Measurements from ENCODE around the gene TRAFD1.

Gene TRAFD1

GRCh38 chr12:112179916-112180315 is 54.6 kb downstream of the TRAFD1 start:
- no peak for DNase-seq

DNA sequence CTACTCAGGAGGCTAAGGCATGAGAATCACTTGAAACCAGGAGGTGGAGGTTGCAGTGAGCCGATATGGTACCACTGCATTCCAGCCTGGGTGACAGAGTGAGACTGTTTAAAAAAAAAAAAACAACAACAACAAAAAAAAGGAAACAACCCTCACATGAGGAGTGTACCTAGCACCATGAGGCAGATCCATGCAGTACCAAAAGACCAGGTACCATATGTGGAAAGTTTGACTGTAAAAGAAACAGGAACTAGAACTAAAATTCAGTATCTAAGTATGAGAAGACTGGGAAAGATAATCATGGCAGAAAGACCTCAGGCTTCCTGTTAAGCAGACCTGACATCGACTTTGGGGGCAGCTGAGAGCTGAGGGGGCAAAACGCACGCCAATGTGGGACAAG is 55.1 kb downstream of the TRAFD1 start:
- no peak for DNase-seq

DNA sequence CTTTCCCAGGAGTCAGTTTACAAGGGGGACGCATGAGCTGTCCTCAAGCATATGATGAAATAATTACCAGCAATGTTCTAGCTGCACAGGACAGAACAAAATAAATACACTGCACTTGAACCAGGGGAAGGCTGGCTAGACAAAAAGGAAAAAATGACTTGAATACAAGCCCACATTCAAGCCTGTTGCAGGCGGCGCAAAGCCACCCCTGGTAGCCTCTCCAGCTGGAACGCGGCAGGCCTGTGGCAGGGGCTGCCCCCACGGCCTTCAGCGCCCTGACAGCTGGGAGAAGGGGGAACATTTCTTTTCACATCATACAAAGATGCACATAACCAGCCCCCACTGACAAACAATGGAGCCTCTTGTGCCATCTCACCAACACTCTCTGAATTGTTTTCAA is 57.1 kb downstream of the TRAFD1 start:
- DNase-seq: no peak

GRCh38 chr12:112183141-112184021 is 58.0 kb downstream of the TRAFD1 start:
- DNase-seq: peak; percentile 48 to 58

DNA sequence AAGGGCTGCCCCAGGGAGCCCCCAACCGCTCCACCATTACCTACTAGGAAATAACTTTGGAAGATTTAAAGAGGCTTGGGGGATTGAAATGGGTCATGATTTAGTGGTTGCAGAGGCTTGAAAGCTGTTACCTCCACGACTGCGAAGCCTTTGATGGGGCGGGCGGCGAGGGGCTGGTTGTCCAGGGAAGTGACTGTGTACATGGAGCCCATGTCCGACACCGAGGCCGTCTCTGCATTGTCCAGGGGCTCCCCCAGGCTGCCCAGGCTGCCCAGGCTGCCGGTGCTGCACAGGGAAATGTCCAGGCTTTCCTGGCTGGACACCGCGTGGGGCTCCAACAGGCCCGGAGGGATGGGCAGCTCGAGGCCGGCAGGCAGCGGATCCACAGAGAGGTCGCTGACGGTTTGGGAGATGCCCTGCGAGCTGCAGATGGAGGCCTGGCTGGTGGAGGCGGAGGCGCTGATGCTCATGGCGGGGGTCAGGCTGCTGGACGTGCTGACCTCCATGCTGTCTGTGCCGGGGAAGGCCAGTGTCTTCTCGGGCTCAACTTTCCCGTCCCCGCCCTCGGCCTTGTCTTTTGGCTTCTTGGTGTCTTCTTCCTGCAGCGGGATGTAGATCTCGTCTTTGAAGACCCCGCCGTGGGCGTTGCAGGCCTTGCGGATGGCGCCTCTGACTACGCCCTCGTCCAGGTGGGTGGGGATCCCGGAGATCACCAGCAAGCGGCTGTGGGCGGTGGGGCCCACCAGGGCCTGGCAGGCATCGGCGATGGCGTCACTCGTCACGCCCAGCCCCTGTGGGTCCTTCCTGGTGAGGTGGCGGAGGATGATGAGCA is 58.9 kb downstream of the TRAFD1 start:
- DNase-seq: no peak

DNA sequence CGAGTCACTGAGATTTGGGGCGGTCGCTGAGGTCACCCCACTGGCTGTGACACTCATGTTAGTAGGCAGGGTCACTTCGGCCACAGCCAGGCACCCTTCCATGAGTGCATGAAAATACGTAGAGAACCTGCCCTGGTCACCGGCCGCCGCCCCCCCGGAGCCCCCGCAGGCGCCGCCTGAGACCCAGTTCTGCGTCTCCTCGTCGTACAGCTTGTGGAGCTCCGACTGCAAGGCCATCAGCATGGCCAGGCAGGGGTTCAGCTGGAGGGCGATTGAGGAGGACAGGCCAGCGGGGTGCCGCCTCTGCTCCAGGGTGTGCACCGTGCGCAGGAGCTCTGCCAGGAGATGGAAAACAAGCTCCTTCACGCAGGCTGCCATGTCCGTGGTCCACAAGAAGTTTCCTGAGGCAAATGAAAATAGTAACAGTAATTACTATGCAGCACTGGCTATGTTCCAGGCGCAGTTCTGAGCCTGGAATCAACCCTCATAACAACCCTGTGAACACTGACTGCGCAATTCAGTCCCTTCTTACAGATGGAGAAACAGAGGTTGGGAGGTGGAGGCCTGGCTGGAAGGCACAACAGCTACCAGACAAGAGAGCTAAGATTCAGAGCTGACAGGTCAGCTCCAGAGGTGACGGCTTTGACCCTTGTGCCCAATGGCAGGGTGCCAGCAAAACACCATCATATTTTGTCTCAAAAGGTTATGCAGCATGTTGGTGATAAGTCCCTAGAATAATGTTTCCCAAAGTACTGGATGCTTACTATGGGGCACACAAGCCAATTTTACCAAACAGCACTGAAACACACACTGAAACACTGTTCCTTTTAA is 59.9 kb downstream of the TRAFD1 start:
- DNase-seq: no peak

- DNase-seq: no peak
These were observed 62.9 kb downstream of the TRAFD1 start for GRCh38 chr12:112188130-112188830.

- DNase-seq: no peak
These were observed 65.1 kb downstream of the TRAFD1 start for GRCh38 chr12:112190231-112191025.

- no peak for DNase-seq
These were observed 65.8 kb downstream of the TRAFD1 start for GRCh38 chr12:112191201-112191600.

- no peak for DNase-seq
These were observed 66.5 kb downstream of the TRAFD1 start for GRCh38 chr12:112191840-112192321.

- DNase-seq: no peak
These were observed 67.1 kb downstream of the TRAFD1 start for GRCh38 chr12:112192475-112192874.

GRCh38 chr12:112194601-112195247 is 69.4 kb downstream of the TRAFD1 start:
- DNase-seq: no peak

DNA sequence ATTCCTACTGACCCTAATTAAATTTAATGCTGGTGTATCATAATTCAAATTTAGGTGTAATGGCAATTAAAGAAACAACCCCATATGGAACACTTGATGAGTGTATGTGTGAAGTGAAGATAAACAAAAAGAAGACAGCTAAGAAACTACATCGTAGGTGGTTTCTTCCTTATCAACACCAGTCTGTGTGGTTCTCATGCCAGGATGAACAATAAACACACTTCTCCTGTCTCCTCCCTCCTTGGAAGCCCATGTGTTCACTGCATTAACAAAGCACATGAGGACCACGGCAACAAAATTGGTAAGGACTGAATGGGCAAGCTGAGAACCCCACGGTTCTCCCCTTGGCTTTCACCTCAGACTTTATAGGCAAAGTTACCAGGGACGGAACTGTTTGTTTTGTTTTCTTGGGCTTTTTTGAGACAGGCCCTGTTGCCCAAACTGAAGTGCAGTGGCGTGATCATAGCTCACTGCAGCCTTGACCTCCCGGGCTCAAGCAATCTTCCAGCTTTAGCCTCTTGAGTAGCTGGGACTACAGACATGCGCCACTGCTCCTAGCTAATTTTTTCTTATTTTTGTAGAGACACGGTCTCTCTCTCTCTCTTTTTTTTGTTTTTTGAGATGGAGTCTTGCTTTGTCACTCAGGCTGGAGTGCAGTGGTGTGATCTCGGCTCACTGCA is 71.0 kb downstream of the TRAFD1 start:
- DNase-seq: no peak

DNA sequence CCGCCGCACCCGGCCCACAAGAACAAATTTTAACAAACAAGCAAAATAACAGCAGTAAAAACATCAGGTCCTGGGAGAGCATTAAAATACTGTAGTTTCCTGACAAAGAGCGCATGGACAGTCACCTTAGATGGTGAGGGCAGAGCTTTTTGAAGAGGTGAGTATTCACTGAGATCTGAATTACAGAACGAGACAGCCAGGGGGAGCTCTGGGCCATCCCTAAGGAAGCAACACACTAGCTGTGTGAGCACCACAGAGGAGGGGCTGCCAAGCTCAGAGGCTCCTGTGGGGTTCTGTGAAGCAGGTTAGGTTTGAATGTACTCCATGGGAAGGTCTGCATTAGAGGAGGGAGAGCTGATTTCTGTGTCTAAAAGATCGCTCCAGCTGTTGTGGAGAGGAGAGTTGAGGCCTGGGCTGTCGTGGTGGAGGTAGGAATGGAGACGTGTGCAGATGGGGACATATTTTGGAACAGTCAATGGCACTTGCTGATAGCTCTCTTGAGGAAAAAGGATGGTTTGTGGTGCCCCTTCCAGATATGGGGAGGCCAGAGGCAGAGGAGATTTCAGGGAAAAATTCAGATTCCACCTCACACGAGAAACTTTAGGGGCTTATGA is 72.9 kb downstream of the TRAFD1 start:
- DNase-seq: peak; percentile 61 to 65

- no peak for DNase-seq
These were observed 73.8 kb downstream of the TRAFD1 start for GRCh38 chr12:112199136-112199535.

All from activated T-cell treated with anti-CD3 and anti-CD28 coated beads, Interleukin-2, amount 50 U/mL, for 48 hours (primary cell).